B cell (primary cell): ENCODE measurements around the gene AKT3. TPM values are rescaled to one million over a fixed set of nuclear protein-coding genes. Genes with fewer than 3 reads are reported as not detected.

Experiments used
- ATAC-seq: fragments of 200-7000 bp; cut with Tn5 transposase; one replicate; pipeline ENCODE4 v1.10.0; 2021; ENCODE audit warnings: low read depth, mild to moderate bottlenecking, moderate number of reproducible peaks, moderate library complexity
- CTCF ChIA-PET: fragments of 350-600 bp; sonication (Branson Sonifier 250); formaldehyde crosslinking; loops from one replicate; lab custom pipeline; 2021; ENCODE audit warnings: antibody characterized with exemption, inconsistent platforms; lab: Charles Lee
- POLR2A ChIA-PET: fragments of 350-600 bp; sonication (Branson Sonifier 250); formaldehyde crosslinking; loops from one replicate; lab custom pipeline; 2021; ENCODE audit warnings: antibody characterized with exemption; lab: Charles Lee
- DNase-seq: peaks from one replicate; pipeline ENCODE4 v3.0.0; 2013
- H2AFZ ChIP-seq: 2 replicates; pipeline ENCODE4 v1.6.1; 2012; ENCODE audit warnings: mild to moderate bottlenecking, low read depth, low read length; ENCODE audit not compliant: insufficient read depth, poor library complexity, severe bottlenecking
- H3K27ac ChIP-seq, 2 donors: 1 replicate in 1 of 2; 2 replicates in 1 of 2; pipeline ENCODE4 v1.5.1; 2012 to 2013; ENCODE audit warnings: low read length in 2 of 2, mild to moderate bottlenecking in 2 of 2, moderate library complexity in 1 of 2
- H3K27me3 ChIP-seq, 4 experiments: fragments of 200-600 bp in 1 of 4; sonication (generic) in 1 of 4; replicated peaks in 1 of 4; 1 replicate in 2 of 4; 2 replicates in 2 of 4; pipeline versions ENCODE4 v1.6.1 to v1.7.0; 2013 to 2016; ENCODE audit warnings: low read length in 3 of 4, mild to moderate bottlenecking in 2 of 4, mixed read lengths in 1 of 4, moderate library complexity in 1 of 4; ENCODE audit not compliant: insufficient read depth in 4 of 4, control insufficient read depth in 3 of 4; ENCODE audit errors: control extremely low read depth in 1 of 4
- H3K36me3 ChIP-seq, 2 experiments: replicated peaks in 1 of 2; 1 replicate in 1 of 2; 2 replicates in 1 of 2; pipeline versions ENCODE4 v1.6.1 to v1.7.1; 2013; ENCODE audit warnings: low read length in 1 of 2; ENCODE audit not compliant: insufficient read depth in 2 of 2, control insufficient read depth in 1 of 2; ENCODE audit errors: control extremely low read depth in 1 of 2, extremely low read depth in 1 of 2
- H3K4me1 ChIP-seq, 2 donors: fragments of 200-600 bp in 1 of 2; sonication (generic) in 1 of 2; 1 replicate in 1 of 2; 2 replicates in 1 of 2; pipeline versions ENCODE4 v1.5.1 to v1.6.1; 2013 to 2017; ENCODE audit warnings: low read length in 2 of 2; ENCODE audit not compliant: control insufficient read depth in 2 of 2, insufficient read depth in 2 of 2
- H3K4me2 ChIP-seq: replicated peaks from 2 replicates; pipeline ENCODE3; 2012; ENCODE audit warnings: mild to moderate bottlenecking, low read depth, low read length; ENCODE audit not compliant: poor library complexity, severe bottlenecking
- H3K4me3 ChIP-seq, 5 experiments: fragments of 200-600 bp in 1 of 5; sonication (generic) in 1 of 5; 1 replicate in 3 of 5; 2 replicates in 2 of 5; pipeline versions ENCODE4 v1.5.1 to v1.7.0; 2011 to 2016; ENCODE audit warnings: low read length in 4 of 5, mild to moderate bottlenecking in 4 of 5, low read depth in 2 of 5, control low read depth in 1 of 5, moderate library complexity in 1 of 5; ENCODE audit not compliant: insufficient read depth in 1 of 5; ENCODE audit errors: control extremely low read depth in 1 of 5, extremely low read depth in 1 of 5
- H3K79me2 ChIP-seq: fragments of 200-600 bp; sonication (generic); one replicate; pipeline ENCODE4 v1.6.0; 2016; ENCODE audit warnings: low read length; ENCODE audit not compliant: control insufficient read depth, insufficient read depth
- H3K9ac ChIP-seq: fragments of 200-600 bp; sonication (generic); 2 replicates; pipeline ENCODE4 v1.6.1; 2017; ENCODE audit warnings: mild to moderate bottlenecking, low read length, moderate library complexity
- H3K9me3 ChIP-seq, 3 donors: one replicate each; pipeline versions ENCODE4 v1.6.1 to v1.7.1; 2013; ENCODE audit warnings: low read length in 2 of 3; ENCODE audit not compliant: control insufficient read depth in 2 of 3, insufficient read depth in 1 of 3; ENCODE audit errors: control extremely low read depth in 1 of 3
- H4K20me1 ChIP-seq: 2 replicates; pipeline ENCODE4 v1.6.0; 2012; ENCODE audit warnings: mild to moderate bottlenecking, low read length; ENCODE audit not compliant: insufficient read depth, control insufficient read depth, poor library complexity, severe bottlenecking
- H3K27ac Mint-ChIP-seq: one replicate; pipeline ENCODE4 v1.8.0; 2021; ENCODE audit warnings: mixed read lengths
- H3K27me3 Mint-ChIP-seq: one replicate; pipeline ENCODE4 v1.8.0; 2021; ENCODE audit warnings: mixed read lengths
- H3K4me1 Mint-ChIP-seq: one replicate; pipeline ENCODE4 v1.8.0; 2021; ENCODE audit warnings: mixed read lengths
- H3K4me3 Mint-ChIP-seq: one replicate; pipeline ENCODE4 v1.8.0; 2021; ENCODE audit warnings: mixed read lengths
- H3K9me3 Mint-ChIP-seq: one replicate; pipeline ENCODE4 v1.8.0; 2022; ENCODE audit warnings: mixed read lengths; ENCODE audit not compliant: insufficient read depth
- CTCF ChIP-seq: fragments of 200-600 bp; IDR thresholded peaks from one replicate; pipeline ENCODE4 v1.8.0; 2022; ENCODE audit warnings: antibody characterized with exemption, mild to moderate bottlenecking
- EZH2 ChIP-seq: IDR thresholded peaks from 2 replicates; pipeline ENCODE4 v1.6.1; 2012; ENCODE audit warnings: borderline replicate concordance, low read depth, mild to moderate bottlenecking, moderate library complexity, low read length; ENCODE audit not compliant: insufficient read depth, poor library complexity, severe bottlenecking
- WGBS: methylation state at CpG from one replicate; pipeline ENCODE4 v1.1.5; 2013; ENCODE audit warnings: missing lambda C conversion rate; ENCODE audit not compliant: insufficient coverage; 5-methylcytosine and 5-hydroxymethylcytosine counted together
- intact Hi-C: fragments of 100-400 bp; cut with micrococcal nuclease; formaldehyde crosslinking; loops from one replicate; pipeline ENCODE4 v1.10.0; 2022
- polyA plus RNA-seq: library from polyadenylated mRNA; depleted of rRNA; stranded (reverse); fragments of >200 nt; gene quantifications from 2 replicates; pipeline ENCODE4 v1.2.3, GENCODE V29; 2012
- total RNA-seq, 2 donors: library from RNA; stranded (reverse); fragments of 120-200 nt in 1 of 2; gene quantifications; 1 replicate in 1 of 2; 2 replicates in 1 of 2; pipeline versions ENCODE4 v1.2.3 to v1.2.4, GENCODE V29; 2013 to 2022

Gene AKT3
- total and polyA plus RNA-seq, 2 donors (not counting 1 experiment from before 2014, with no cell fraction given): 4.4 to 148 TPM

- no peak overlapping the region for H3K27ac Mint-ChIP-seq
- H3K4me1 ChIP-seq: peaks cover 0 to 3% of the 10 kb centered on the region in 2 donors
These were observed 43.7 kb downstream of the AKT3 start for GRCh38 chr1:243806310-243806709.

GRCh38 chr1:243802736-243803135, 47.3 kb downstream of the AKT3 start:
- Mint-ChIP-seq H3K9me3 (no peaks in the 10 kb centered on the region), H3K27me3 (no peaks in the 10 kb centered on the region), H3K4me3 (no peak overlapping the region), H3K4me1 (peaks cover 24% of the 10 kb centered on the region), H3K27ac (no peak overlapping the region)
- WGBS: no CpG with 5 or more reads among the region's 3 CpGs
- no peak overlapping the region for H3K27ac ChIP-seq
- CTCF ChIA-PET: interaction anchor here (1.1 kb wide), 1 partner anchor 10 kb away, joined by 3 read pairs; no protein-coding TSS in a partner anchor
- peaks cover 1 to 2% of the 10 kb centered on the region in 2 experiments for H3K36me3 ChIP-seq
- peaks cover 32% of the 10 kb centered on the region for H3K79me2 ChIP-seq
- POLR2A ChIA-PET: no interaction called here
- intact Hi-C loops: no loop called here
- no peaks in the 10 kb centered on the region for H3K27me3 ChIP-seq
- no peak overlapping the region for H2AFZ ChIP-seq
- no peak for TF ChIP-seq EZH2
- no peak for TF ChIP-seq CTCF
- no peak for DNase-seq
- no peak overlapping the region for H3K4me2 ChIP-seq
- ATAC-seq: no peak
- H4K20me1 ChIP-seq: peaks cover 16% of the 10 kb centered on the region
- no peak overlapping the region for H3K4me3 ChIP-seq
- H3K4me1 ChIP-seq: peaks cover 0 to 4% of the 10 kb centered on the region in 2 donors
- H3K9me3 ChIP-seq: peaks cover 0 to 7% (median 0%) of the 10 kb centered on the region in 3 donors
- H3K9ac ChIP-seq: no peak overlapping the region

More at GRCh38 chr1:243806310-243806709, 43.7 kb downstream of the AKT3 start:
- TF ChIP-seq CTCF: no peak
- no peak for TF ChIP-seq EZH2
- Mint-ChIP-seq H3K4me3 (no peak overlapping the region), H3K9me3 (no peaks in the 10 kb centered on the region), H3K27me3 (no peaks in the 10 kb centered on the region), H3K4me1 (peaks cover 33% of the 10 kb centered on the region)
- DNase-seq (no peak), ATAC-seq (no peak)
- Histone ChIP-seq H3K9me3 (peaks cover 0 to 7% (median 0%) of the 10 kb centered on the region in 3 donors), H3K9ac (no peak overlapping the region), H3K27ac (no peak overlapping the region), H3K36me3 (peaks cover 1 to 2% of the 10 kb centered on the region in 2 experiments), H3K4me3 (no peak overlapping the region), H3K4me2 (no peak overlapping the region), H4K20me1 (peaks cover 4% of the 10 kb centered on the region), H2AFZ (no peak overlapping the region), H3K79me2 (peaks cover 18% of the 10 kb centered on the region), H3K27me3 (no peaks in the 10 kb centered on the region)
- ChIA-PET POLR2A (no interaction called here), CTCF (no interaction called here)
- intact Hi-C loops: no loop called here
